Measurements from ENCODE around the gene PRLH. TPM values are rescaled to one million over a fixed set of nuclear protein-coding genes. Genes with fewer than 3 reads are reported as not detected.

PRLH gene
- total and polyA plus RNA-seq, 2 of the 13 experiments (the other 11 are each of a cell fraction or from before 2014, with no cell fraction given), result not detected

GRCh38 chr2:237585590-237586221 is 19.3 kb downstream of the PRLH start (continued):
- peak; percentile 77; the same call in 1 of the 2 replicates for TF ChIP-seq FOXJ3 (CRISPR knock-in tag; IDR thresholded peaks at IDR 0.05; ENCODE audit: borderline replicate concordance)
- TF ChIP-seq ZNF326 (CRISPR knock-in tag; IDR thresholded peaks at IDR 0.05; ENCODE audit: borderline replicate concordance), result no peak
- TF ChIP-seq NFE2L2 (IDR thresholded peaks at IDR 0.05; ENCODE audit: low read length), result no peak
- no peak for TF ChIP-seq ETS1 (CRISPR knock-in tag; IDR thresholded peaks at IDR 0.05)
- TF ChIP-seq TAF1 (CRISPR knock-in tag; IDR thresholded peaks at IDR 0.05), result peak; percentile 22; the same call in 1 of the 2 replicates
- TF ChIP-seq ZFP1 (CRISPR knock-in tag; IDR thresholded peaks at IDR 0.05), result no peak
- TF ChIP-seq FOXO1 (CRISPR knock-in tag; IDR thresholded peaks at IDR 0.05), result peak; percentile 82; the same call in 1 of the 2 replicates
- TF ChIP-seq ZNF333 (CRISPR knock-in tag; IDR thresholded peaks at IDR 0.05; ENCODE audit: borderline replicate concordance), result 0 out of 2 replicates have a peak, but pooled peaks have one; percentile 78
- TF ChIP-seq HMGA1 (CRISPR knock-in tag; conservative IDR thresholded peaks at IDR 0.05), result no peak
- TF ChIP-seq SOX5 (CRISPR knock-in tag; IDR thresholded peaks at IDR 0.05; ENCODE audit: borderline replicate concordance), result peak; percentile 89
- TF ChIP-seq POLR2AphosphoS5 (IDR thresholded peaks at IDR 0.05; ENCODE audit: low read depth, low read length), result no peak
- peak; percentile 71; the same call in 1 of the 2 replicates for TF ChIP-seq ZKSCAN5 (CRISPR knock-in tag; IDR thresholded peaks at IDR 0.05)
- TF ChIP-seq, protein P1, sequence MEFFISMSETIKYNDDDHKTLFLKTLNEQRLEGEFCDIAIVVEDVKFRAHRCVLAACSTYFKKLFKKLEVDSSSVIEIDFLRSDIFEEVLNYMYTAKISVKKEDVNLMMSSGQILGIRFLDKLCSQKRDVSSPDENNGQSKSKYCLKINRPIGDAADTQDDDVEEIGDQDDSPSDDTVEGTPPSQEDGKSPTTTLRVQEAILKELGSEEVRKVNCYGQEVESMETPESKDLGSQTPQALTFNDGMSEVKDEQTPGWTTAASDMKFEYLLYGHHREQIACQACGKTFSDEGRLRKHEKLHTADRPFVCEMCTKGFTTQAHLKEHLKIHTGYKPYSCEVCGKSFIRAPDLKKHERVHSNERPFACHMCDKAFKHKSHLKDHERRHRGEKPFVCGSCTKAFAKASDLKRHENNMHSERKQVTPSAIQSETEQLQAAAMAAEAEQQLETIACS (CRISPR knock-in tag; IDR thresholded peaks at IDR 0.05), result no peak
- peak; percentile 70 for TF ChIP-seq KDM4B (CRISPR knock-in tag; IDR thresholded peaks at IDR 0.05)
- TF ChIP-seq NRL (CRISPR knock-in tag; IDR thresholded peaks at IDR 0.05; ENCODE audit: borderline replicate concordance), result 0 out of 2 replicates have a peak, but pooled peaks have one; percentile 26
- TF ChIP-seq ELF4 (CRISPR knock-in tag; IDR thresholded peaks at IDR 0.05; ENCODE audit: borderline replicate concordance), result peak; percentile 88
- TF ChIP-seq ZNF790 (CRISPR knock-in tag; IDR thresholded peaks at IDR 0.05; ENCODE audit: borderline replicate concordance), result no peak
- TF ChIP-seq SNAPC4 (CRISPR knock-in tag; IDR thresholded peaks at IDR 0.05), result no peak
- TF ChIP-seq POGZ (CRISPR knock-in tag; IDR thresholded peaks at IDR 0.05), result peak; percentile 96
- peak; percentile 91; the same call in 1 of the 2 replicates for TF ChIP-seq ZMAT3 (CRISPR knock-in tag; conservative IDR thresholded peaks at IDR 0.05)
- no peak for TF ChIP-seq CBX2 (IDR thresholded peaks at IDR 0.05; ENCODE audit: low read depth, low read length)
- peak; percentile 63; the same call in 1 of the 2 replicates for TF ChIP-seq CBX2 (CRISPR knock-in tag; IDR thresholded peaks at IDR 0.05; ENCODE audit: low read depth)
- 0 out of 2 replicates have a peak, but pooled peaks have one; percentile 27 for TF ChIP-seq ZSCAN29 (CRISPR knock-in tag; conservative IDR thresholded peaks at IDR 0.05)
- peak; percentile 99 for TF ChIP-seq RXRB (CRISPR knock-in tag; IDR thresholded peaks at IDR 0.05; ENCODE audit: borderline replicate concordance)
- no peak for TF ChIP-seq ZNF256 (CRISPR knock-in tag; conservative IDR thresholded peaks at IDR 0.05)
